Gastroesophageal sphincter (tissue), 4 donors: ENCODE measurements around the gene RGL1. TPM values are rescaled to one million over a fixed set of nuclear protein-coding genes. Genes with fewer than 3 reads are reported as not detected.

Experiments used
- ATAC-seq: fragments of 150-250 bp; one replicate; pipeline ENCODE4 v1.9.1; 2016; ENCODE audit warnings: mild to moderate bottlenecking, moderate library complexity
- H3K27ac ChIP-seq, 4 donors: fragments of 200-600 bp; sonication (generic) in 3 of 4; 1 replicate in 3 of 4; 2 replicates in 1 of 4; pipeline ENCODE4 v1.5.1; 2016 to 2019
- H3K27me3 ChIP-seq: fragments of 200-600 bp; sonication (generic); one replicate; pipeline ENCODE4 v1.5.1; 2019
- H3K36me3 ChIP-seq, 2 donors: fragments of 200-600 bp; sonication (generic); one replicate each; pipeline ENCODE4 v1.5.1; 2019; ENCODE audit warnings: control low read depth in 1 of 2
- H3K4me1 ChIP-seq, 3 donors: fragments of 200-600 bp; sonication (generic); 1 replicate in 2 of 3; 2 replicates in 1 of 3; pipeline ENCODE4 v1.5.1; 2016 to 2019; ENCODE audit warnings: control low read depth in 2 of 3
- H3K4me3 ChIP-seq, 2 donors: fragments of 200-600 bp; sonication (generic); one replicate each; pipeline ENCODE4 v1.5.1; 2019; ENCODE audit warnings: mild to moderate bottlenecking in 1 of 2, moderate library complexity in 1 of 2
- H3K9me3 ChIP-seq, 3 donors: fragments of 200-600 bp; sonication (generic); one replicate each; pipeline ENCODE4 v1.5.1; 2017 to 2019; ENCODE audit warnings: control low read depth in 2 of 3
- EP300 ChIP-seq: sonication (generic); formaldehyde crosslinking; IDR thresholded peaks from one replicate; pipeline ENCODE4 v1.6.1; 2017; ENCODE audit warnings: antibody characterized with exemption, mild to moderate bottlenecking
- POLR2A ChIP-seq, 2 donors: fragments of 450-650 bp; IDR thresholded peaks; one replicate each; pipeline ENCODE4 v1.6.1; 2017; ENCODE audit warnings: antibody characterized with exemption in 2 of 2, mild to moderate bottlenecking in 2 of 2, moderate library complexity in 1 of 2
- POLR2AphosphoS5 ChIP-seq: sonication (generic); formaldehyde crosslinking; IDR thresholded peaks from one replicate; pipeline ENCODE4 v1.6.1; 2017; ENCODE audit warnings: antibody characterized with exemption
- WGBS, 2 donors: methylation state at CpG; one replicate each; pipeline ENCODE4 v1.1.5; 2018; ENCODE audit warnings: low coverage in 1 of 2; 5-methylcytosine and 5-hydroxymethylcytosine counted together
- total RNA-seq, 4 donors: library from RNA; depleted of rRNA; stranded (reverse); fragments of >200 nt; gene quantifications; one replicate each; pipeline ENCODE4 v1.1.0, GENCODE V29; 2016
- TF ChIP-seq, protein P1 (sequence below), 4 experiments: fragments of 200-600 bp in 2 of 4; fragments of 450-650 bp in 2 of 4; sonication (generic) in 1 of 4; IDR thresholded peaks; one replicate each; pipeline ENCODE4 v1.5.1; 2017 to 2019; ENCODE audit warnings: antibody characterized with exemption in 4 of 4, mild to moderate bottlenecking in 2 of 4, moderate library complexity in 2 of 4

The RGL1 gene
- total RNA-seq, 4 donors from 2014 or later = 31.3 to 57.8 (median 38.9) TPM

DNA sequence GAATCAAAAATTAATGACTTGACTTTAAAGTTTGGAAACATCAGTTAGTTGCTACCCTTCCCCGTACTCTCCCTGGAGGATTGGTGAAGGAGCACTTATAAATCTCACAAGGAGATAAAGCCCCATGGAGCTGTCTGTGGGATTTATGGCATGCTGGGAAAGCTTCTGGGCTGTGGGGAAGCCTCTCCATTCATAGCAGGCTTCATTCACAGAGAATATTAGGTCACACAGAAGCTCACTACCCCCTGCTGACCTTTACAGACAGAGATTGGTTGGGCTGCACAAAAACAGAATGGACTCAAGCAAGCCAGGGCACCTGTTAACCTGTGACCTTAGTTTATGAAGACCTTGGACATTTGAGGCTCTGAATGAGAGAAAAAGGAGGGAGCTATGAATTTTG, 32.1 kb downstream of the RGL1 start:
- WGBS, 2 donors = 73 to 86% methylated on average over 1 of the region's 1 CpG
- Histone ChIP-seq H3K36me3 (peaks cover 0 to 8% of the 10 kb centered on the region in 2 donors), H3K27ac (no peak overlapping the region), H3K9me3 (no peaks in the 10 kb centered on the region), H3K4me1 (peaks cover 9 to 57% (median 18%) of the 10 kb centered on the region in 3 donors), H3K4me3 (no peak overlapping the region), H3K27me3 (no peaks in the 10 kb centered on the region)
- no peak for ATAC-seq
- TF ChIP-seq POLR2AphosphoS5 (no peak), POLR2A (IDR thresholded peaks at IDR 0.05) (no peak), EP300 (no peak)
- TF ChIP-seq, protein P1, sequence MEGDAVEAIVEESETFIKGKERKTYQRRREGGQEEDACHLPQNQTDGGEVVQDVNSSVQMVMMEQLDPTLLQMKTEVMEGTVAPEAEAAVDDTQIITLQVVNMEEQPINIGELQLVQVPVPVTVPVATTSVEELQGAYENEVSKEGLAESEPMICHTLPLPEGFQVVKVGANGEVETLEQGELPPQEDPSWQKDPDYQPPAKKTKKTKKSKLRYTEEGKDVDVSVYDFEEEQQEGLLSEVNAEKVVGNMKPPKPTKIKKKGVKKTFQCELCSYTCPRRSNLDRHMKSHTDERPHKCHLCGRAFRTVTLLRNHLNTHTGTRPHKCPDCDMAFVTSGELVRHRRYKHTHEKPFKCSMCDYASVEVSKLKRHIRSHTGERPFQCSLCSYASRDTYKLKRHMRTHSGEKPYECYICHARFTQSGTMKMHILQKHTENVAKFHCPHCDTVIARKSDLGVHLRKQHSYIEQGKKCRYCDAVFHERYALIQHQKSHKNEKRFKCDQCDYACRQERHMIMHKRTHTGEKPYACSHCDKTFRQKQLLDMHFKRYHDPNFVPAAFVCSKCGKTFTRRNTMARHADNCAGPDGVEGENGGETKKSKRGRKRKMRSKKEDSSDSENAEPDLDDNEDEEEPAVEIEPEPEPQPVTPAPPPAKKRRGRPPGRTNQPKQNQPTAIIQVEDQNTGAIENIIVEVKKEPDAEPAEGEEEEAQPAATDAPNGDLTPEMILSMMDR (IDR thresholded peaks at IDR 0.05) = no peak

DNA sequence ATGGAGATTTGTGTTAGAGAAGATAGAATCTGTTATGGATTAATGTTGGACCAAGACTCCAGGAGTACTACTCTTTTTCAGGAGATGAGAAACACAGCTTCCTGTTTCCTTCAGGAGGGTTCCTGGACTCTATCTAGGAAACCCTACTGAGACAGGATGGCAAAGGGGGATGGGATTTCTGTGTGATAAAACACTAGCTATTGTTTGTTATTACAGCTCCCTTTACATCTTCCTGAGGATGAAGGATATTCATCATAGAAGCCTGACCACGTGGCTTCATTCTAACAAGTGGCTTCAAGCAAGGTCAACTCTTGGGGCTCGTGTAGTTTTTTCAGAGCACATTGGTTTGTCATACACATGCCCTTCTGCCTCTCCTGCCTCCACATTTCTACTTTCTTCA, 33.3 kb downstream of the RGL1 start:
- no peak for TF ChIP-seq EP300
- no peak for TF ChIP-seq POLR2A (IDR thresholded peaks at IDR 0.05)
- TF ChIP-seq POLR2AphosphoS5 = no peak
- TF ChIP-seq, protein P1 (IDR thresholded peaks at IDR 0.05) = no peak
- 49 to 57% methylated on average over 2 of the region's 2 CpGs for WGBS, 2 donors
- H3K27me3 ChIP-seq = no peaks in the 10 kb centered on the region
- no peaks in the 10 kb centered on the region for H3K9me3 ChIP-seq
- no peak overlapping the region for H3K4me3 ChIP-seq
- no peak for ATAC-seq
- H3K36me3 ChIP-seq = peaks cover 0 to 8% of the 10 kb centered on the region in 2 donors
- no peak overlapping the region for H3K27ac ChIP-seq
- H3K4me1 ChIP-seq = peaks cover 9 to 68% (median 24%) of the 10 kb centered on the region in 3 donors

DNA sequence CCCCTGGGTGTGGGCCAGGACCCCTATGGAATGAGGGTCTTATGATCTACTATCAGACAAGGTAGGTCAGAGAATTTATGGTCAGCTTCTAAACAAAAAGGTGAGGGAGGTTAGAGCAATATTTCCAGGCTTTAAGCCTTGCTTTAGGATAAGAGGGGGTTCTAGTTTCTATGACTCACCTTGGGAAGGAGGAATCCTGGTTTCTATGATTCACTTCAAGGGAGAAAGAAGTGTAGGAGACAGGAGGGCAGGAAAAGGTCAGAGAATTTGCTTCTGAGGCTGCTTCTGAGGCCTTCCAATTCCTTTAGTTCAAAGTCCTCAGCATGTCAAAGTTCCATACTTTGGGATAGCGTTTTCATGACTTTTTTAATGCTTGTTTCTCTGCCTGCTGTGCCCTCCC, 35.2 kb downstream of the RGL1 start:
- no peak for ATAC-seq
- TF ChIP-seq EP300 (no peak), POLR2A (IDR thresholded peaks at IDR 0.05) (no peak), POLR2AphosphoS5 (no peak)
- TF ChIP-seq, protein P1 (IDR thresholded peaks at IDR 0.05) = no peak
- Histone ChIP-seq H3K36me3 (peaks cover 0 to 8% of the 10 kb centered on the region in 2 donors), H3K4me3 (no peak overlapping the region), H3K27ac (no peak overlapping the region), H3K4me1 (peaks cover 0 to 66% (median 19%) of the 10 kb centered on the region in 3 donors), H3K9me3 (no peaks in the 10 kb centered on the region), H3K27me3 (no peaks in the 10 kb centered on the region)
- WGBS, 2 donors = 88 to 100% methylated on average over 1 of the region's 1 CpG

DNA sequence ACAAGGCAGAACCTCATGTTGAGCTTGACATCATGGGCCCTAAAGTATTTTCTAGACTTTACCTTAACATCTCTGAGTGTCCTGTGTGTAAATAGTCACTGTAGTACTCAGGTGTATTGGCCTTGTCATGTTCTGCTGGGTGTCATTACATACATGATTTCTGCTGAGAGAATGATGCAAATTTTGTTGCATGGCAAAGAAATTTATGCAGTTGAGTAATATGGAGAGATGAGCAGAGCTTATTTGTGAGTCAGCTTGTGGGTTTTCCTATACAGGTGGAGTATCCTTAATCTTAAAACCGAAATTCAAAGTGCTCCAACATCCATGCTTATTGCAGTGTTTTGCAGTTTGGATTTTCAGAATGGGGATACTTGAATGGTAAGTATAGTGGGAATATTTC, 36.6 kb downstream of the RGL1 start:
- TF ChIP-seq, protein P1 (IDR thresholded peaks at IDR 0.05) = no peak
- TF ChIP-seq POLR2A (IDR thresholded peaks at IDR 0.05) = no peak
- no peaks in the 10 kb centered on the region for H3K9me3 ChIP-seq
- WGBS, 2 donors = 0 to 36% methylated on average over 1 of the region's 1 CpG
- H3K27me3 ChIP-seq = no peaks in the 10 kb centered on the region
- H3K4me1 ChIP-seq = peaks cover 0 to 60% (median 12%) of the 10 kb centered on the region in 3 donors
- H3K36me3 ChIP-seq = peaks cover 0 to 8% of the 10 kb centered on the region in 2 donors
- peak overlapping the region; percentile 65 to 75 (median 70) for H3K27ac ChIP-seq
- ATAC-seq = no peak
- H3K4me3 ChIP-seq = no peak overlapping the region

DNA sequence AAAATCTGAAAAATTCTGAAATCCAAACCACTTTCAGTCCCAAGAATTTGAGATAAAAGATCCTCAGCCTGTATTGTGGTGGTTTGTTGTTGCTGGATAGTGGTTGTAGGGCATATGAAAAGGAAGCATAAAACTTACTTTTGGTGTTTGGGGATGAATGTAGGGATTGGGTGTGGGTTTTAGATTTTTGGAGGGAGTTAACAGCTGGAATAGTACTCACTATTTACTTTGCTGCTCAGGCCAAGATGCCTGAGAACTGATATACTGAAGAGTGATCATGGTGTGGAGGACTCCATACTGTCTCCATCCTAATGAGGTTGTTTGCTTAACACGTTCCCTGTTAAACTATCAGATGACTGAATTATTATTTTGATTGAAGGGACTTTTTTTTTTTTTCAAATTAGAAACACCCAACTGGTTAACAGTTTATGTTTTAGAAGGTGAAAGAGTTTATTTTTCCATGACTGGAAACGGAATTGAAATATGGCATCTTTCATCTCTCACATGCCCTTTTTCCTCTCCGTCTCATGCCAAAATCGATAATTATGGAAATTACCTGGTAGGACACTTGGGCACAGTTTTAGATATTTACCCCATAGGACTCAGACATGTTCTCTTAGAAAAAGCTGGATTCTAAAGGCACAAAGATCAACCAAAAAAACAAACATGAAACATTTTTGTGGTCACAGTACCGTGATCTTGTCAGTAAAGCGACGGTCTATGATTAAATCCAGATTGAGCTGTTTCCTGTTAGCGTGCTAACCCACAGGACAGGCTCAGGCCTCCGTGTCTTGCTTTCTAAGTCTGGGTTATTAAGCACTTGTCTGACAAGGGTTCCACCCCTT, 37.3 kb downstream of the RGL1 start:
- Histone ChIP-seq H3K27ac (peak overlapping the region; percentile 65 to 75 (median 70)), H3K36me3 (peaks cover 0 to 8% of the 10 kb centered on the region in 2 donors), H3K9me3 (no peaks in the 10 kb centered on the region), H3K27me3 (no peaks in the 10 kb centered on the region), H3K4me3 (peak overlapping the region; percentile 28 to 36), H3K4me1 (peaks cover 0 to 53% (median 12%) of the 10 kb centered on the region in 3 donors)
- peak; percentile 33 for TF ChIP-seq POLR2AphosphoS5
- no peak for TF ChIP-seq EP300
- 20 to 27% methylated on average over 9 of the region's 9 CpGs for WGBS, 2 donors
- peak; percentile 73 for ATAC-seq
